GM21447 (cell line): ENCODE data around the gene CLSTN2.

ENCODE experiments used
- ATAC-seq: cut with Tn5 transposase; IDR thresholded peaks from one replicate; pipeline ENCODE4 v1.9.1; 2021; ENCODE audit not compliant: unreplicated experiment

Gene CLSTN2

GRCh38 chr3:139935016-139935865, at the start of gene CLSTN2:
CLSTN2 (plus strand) TSS chr3:139935185.
- ATAC-seq, result no peak

DNA sequence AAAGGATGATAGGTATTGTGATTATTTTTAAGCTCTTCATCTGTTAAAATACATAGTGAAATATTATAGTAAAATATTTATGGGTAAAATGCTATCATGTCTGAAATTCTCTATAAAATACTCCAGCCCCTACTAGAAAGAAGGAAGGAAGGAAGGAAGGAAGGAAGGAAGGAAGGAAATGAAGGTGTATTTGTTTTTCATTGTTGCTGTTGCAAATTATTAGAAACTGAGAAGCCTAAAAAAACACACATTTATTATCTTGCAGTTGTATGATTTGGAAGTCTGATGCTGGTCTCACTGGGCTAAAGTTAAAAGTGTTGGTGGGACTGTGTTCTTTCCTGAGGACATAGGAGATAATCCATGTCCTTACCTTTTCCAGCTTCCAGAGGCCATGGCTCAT, 47.6 kb upstream of the CLSTN2 start:
- no peak for ATAC-seq

DNA sequence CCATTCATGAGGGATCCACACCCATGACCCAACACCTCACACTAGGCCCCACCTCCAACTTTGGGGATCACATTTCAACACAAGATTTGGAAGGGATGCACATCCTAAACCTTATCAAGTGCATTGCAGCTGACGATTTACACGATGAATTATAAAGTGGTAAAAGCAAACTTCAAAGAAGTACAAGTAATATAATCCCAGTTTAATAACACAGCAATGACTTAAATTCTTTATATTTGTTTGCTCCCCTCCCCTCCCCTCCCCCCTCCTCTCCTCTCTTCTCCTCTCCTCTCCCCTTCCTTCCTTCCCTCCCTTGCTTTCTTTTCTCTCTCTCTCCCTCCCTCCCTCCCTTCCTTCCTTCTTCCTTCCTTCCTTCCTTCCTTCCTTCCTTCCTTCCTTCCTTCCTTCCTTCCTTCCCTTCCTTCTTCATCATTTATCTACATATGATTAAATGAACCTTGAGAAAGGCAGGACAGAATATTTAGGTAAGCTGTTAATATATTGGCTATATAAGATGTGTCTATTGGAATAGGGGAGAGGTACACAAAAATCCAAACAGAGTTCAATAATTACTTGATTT, 46.3 kb upstream of the CLSTN2 start:
- ATAC-seq, result no peak

GRCh38 chr3:139893267-139893962, 41.6 kb upstream of the CLSTN2 start:
- ATAC-seq, result no peak

- no peak for ATAC-seq
These were observed 40.9 kb upstream of the CLSTN2 start for GRCh38 chr3:139893963-139894642.

DNA sequence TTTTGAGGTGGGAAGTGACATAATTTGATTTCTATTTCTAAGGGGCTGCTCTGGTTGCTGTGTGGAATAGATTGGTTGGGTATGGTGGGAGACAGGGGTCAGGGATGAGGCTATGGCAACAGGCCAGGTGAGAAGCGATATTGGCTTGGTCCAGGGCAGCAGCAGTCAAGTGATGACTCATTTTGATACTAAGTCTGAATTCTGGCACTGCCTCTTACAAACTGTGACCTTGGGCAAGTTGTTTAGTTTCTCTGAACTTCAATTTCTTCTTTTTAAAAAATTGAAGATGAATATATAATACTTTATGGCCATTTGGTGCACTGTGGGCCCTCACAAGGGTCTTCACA, 40.4 kb upstream of the CLSTN2 start:
- ATAC-seq, result no peak

GRCh38 chr3:139897759-139898158, 37.2 kb upstream of the CLSTN2 start:
- ATAC-seq, result no peak

- ATAC-seq, result no peak
These were observed 28.6 kb upstream of the CLSTN2 start for GRCh38 chr3:139906418-139906817.

GRCh38 chr3:139909811-139910210, 25.2 kb upstream of the CLSTN2 start:
- ATAC-seq, result no peak

DNA sequence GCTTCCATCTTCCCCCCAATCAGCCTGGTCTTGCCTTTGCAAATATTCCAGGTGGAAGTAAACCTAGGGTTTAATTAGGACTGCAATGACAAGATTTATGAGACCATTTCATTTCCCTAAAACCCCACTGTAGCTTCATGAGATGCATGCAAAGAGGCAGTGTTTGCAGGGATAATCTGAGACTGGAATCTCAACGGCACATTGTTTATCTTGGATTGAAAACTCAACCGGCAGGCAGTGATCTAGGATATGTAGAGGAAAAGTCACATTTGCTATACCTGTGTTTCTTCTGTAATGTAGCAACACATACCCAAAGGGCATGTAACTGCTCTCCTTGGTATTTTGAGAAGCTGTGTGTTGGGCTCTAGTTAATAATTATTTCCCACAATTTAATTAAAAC, 18.7 kb upstream of the CLSTN2 start:
- ATAC-seq, result no peak

- no peak for ATAC-seq
These were observed 17.7 kb upstream of the CLSTN2 start for GRCh38 chr3:139917226-139917785.

DNA sequence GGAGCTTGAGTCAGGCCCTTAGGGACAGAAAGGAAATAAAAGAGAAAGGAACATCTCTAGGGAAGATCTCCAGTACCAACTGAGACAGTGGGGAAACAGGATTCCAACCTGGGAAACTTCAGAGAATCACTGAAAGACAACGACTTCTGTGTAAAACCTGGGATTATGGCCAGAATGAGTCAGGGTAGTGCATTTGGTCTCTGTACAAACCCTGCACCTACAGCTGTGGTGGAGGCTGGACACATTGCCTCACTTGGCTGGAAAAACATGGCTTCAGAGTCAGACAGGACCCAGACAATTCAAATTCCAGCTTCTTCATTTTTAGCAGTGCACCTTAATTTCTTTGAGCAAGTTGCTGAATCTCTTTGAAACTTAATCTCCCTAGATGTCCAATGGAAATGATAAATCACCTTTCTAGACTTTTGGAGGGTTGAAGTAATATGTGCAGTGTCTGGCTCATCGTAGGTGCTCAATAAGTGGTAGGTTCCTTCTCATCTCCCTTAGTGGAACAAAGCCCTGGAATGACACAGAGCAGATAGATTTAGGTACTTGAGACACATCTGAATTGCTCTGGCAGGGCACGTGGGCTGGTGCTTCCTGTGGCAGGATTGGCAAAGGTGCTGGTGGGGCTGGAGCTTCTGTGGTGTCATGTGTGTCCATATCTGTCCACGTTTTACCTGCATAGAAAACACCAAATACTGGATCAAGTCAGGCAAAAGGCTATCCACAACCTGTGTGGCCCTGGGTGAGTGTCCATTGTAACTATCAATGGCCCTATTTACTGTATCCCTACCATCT, 6.1 kb upstream of the CLSTN2 start:
- ATAC-seq, result no peak

GRCh38 chr3:139930211-139930610, 4.8 kb upstream of the CLSTN2 start:
- ATAC-seq, result no peak

DNA sequence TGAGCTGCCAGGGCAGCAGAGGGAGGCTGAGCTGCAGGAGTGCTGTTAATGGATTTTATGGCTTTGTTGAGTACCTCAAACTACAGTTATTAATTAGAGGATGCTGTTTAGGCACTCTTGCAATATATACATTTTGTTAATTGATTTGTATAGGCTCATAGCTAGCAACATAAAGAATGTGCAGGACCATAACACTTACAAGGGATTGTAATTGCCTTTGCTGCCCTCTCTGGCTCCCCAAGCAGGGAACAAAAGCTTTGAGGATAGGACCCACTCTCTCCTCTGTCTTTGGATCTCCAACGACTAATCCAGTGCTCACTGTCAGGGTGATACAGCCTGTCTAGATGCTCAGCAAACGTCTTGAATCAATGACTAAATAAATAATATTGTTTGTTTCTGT, 1.2 kb upstream of the CLSTN2 start:
- no peak for ATAC-seq

- no peak for ATAC-seq
These were observed 371 bp upstream of the CLSTN2 start for GRCh38 chr3:139934613-139935015.

- ATAC-seq, result no peak
These were observed 1.2 kb downstream of the CLSTN2 start for GRCh38 chr3:139935866-139936817.

GRCh38 chr3:139937674-139938279, 2.8 kb downstream of the CLSTN2 start:
- ATAC-seq, result no peak

DNA sequence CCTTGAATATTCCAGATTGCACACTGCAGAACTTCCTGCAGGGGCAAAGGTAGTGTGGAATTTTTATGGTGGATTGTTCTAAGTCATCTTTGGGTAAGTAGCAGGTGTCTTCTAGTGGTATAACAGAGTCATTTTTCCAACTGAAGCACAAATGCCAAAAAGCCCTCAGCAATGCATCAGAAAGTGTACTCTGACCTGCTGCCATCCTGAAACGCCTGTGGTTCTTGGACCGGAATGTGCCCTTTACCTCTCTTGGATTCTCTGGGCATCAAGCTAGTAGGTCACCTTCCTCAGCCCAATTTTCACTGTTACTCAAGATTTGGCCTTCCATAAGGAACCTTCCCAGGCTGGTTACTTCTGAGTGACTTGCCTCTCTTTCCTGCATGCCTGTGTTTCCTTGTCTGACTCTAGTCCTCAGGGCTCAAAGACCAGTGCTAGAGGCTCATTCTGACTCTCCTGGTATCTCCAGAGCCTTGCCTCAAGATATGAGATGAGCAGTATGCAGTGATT, 4.8 kb downstream of the CLSTN2 start:
- no peak for ATAC-seq

DNA sequence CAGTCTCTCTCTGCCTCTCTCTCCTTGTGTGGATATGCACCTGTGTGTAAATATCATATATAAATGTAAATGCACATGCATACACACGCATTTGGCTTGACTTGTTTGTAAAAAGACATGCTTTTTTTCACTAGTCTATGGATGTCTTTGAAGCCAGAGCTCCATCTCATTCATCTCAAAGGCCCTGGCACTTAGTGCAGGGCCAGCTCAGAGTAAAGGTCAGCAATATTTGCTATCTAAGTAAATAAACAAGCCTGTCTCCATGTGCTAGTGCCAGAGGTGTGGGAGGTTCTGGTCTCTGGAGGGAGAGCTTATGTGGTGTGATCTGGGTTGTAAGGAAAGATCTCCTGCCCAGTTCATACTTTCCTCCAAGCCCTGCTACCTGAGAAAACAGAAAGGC, 5.6 kb downstream of the CLSTN2 start:
- no peak for ATAC-seq
